GM12878 (cell line): ENCODE results near the gene GABRB3. TPM values are rescaled to one million over a fixed set of nuclear protein-coding genes. Genes with fewer than 3 reads are reported as not detected.

Experiments used
- FOS ChIP-seq: IDR thresholded peaks from 3 replicates; pipeline ENCODE4 v1.6.1; 2011; ENCODE audit warnings: borderline replicate concordance; ENCODE audit not compliant: insufficient read length; ENCODE audit errors: extremely low read depth
- IKZF2 ChIP-seq, 2 experiments: fragments of 450-650 bp; IDR thresholded peaks; 2 replicates each; pipeline ENCODE4 v1.6.1; 2017; ENCODE audit warnings: mild to moderate bottlenecking in 2 of 2, moderate library complexity in 2 of 2
- KAT2A ChIP-seq: conservative IDR thresholded peaks from 2 replicates; pipeline ENCODE4 v1.6.1; 2011; ENCODE audit warnings: low read depth, low read length; ENCODE audit not compliant: control insufficient read depth
- NR2C1 ChIP-seq: fragments of 450-650 bp; IDR thresholded peaks from 2 replicates; pipeline ENCODE4 v1.6.1; 2017; ENCODE audit warnings: antibody characterized with exemption, mild to moderate bottlenecking, moderate library complexity
- POLR2AphosphoS5 ChIP-seq: IDR thresholded peaks from 2 replicates; pipeline ENCODE4 v1.6.1; 2011; ENCODE audit warnings: mild to moderate bottlenecking, low read length, inconsistent platforms
- polyA plus RNA-seq, 11 experiments: library from polyadenylated mRNA; depleted of rRNA in 4 of 11; unstranded in 6 of 11; stranded (reverse) in 5 of 11; fragments of >200 nt; fragmentation: Nextera tagmentation in 4 of 11; fragmentation: Illumina TruSeq in 1 of 11; extraction: Ambion mirVana in 4 of 11; extraction: Trizol in 1 of 11; gene quantifications; 1 replicate in 1 of 11; 2 replicates in 10 of 11; pipeline versions ENCODE4 v1.2.1 to v1.2.3, GENCODE V29; 2011 to 2016; ENCODE audit warnings: inconsistent platforms in 2 of 11, missing spikeins in 2 of 11, low read depth in 1 of 11
- total RNA-seq, 4 experiments: library from RNA; depleted of rRNA in 3 of 4; stranded (reverse); fragments of >200 nt in 3 of 4; fragmentation: Illumina TruSeq in 1 of 4; extraction: Trizol in 1 of 4; gene quantifications; 2 replicates each; pipeline versions ENCODE4 v1.2.1 to v1.2.3, GENCODE V29; 2013 to 2021
- TF ChIP-seq, protein P1 (sequence below): IDR thresholded peaks from 2 replicates; pipeline ENCODE4 v1.6.1; 2012; ENCODE audit warnings: low read depth, low read length, improper control_type of control experiment
- TF ChIP-seq, protein P2 (sequence below): fragments of 450-650 bp; formaldehyde crosslinking; IDR thresholded peaks from 2 replicates; pipeline ENCODE4 v1.4.0; 2022; ENCODE audit warnings: mild to moderate bottlenecking, moderate library complexity
- TF ChIP-seq, protein P3 (sequence below): fragments of 450-650 bp; IDR thresholded peaks from 2 replicates; pipeline ENCODE4 v1.6.1; 2017; ENCODE audit warnings: mild to moderate bottlenecking, low read depth, inconsistent platforms; ENCODE audit not compliant: poor library complexity, severe bottlenecking
- TF ChIP-seq, protein P4 (sequence below): fragments of 150-350 bp; IDR thresholded peaks from 2 replicates; pipeline ENCODE4 v1.6.1; 2014; ENCODE audit warnings: mild to moderate bottlenecking, low read depth, low read length

The GABRB3 gene
- total and polyA plus RNA-seq, 10 of the 15 experiments (the other 5 are each of a cell fraction or from before 2014, with no cell fraction given) = 0.05 to 0.08 (median 0.05) TPM; not detected in 7

DNA sequence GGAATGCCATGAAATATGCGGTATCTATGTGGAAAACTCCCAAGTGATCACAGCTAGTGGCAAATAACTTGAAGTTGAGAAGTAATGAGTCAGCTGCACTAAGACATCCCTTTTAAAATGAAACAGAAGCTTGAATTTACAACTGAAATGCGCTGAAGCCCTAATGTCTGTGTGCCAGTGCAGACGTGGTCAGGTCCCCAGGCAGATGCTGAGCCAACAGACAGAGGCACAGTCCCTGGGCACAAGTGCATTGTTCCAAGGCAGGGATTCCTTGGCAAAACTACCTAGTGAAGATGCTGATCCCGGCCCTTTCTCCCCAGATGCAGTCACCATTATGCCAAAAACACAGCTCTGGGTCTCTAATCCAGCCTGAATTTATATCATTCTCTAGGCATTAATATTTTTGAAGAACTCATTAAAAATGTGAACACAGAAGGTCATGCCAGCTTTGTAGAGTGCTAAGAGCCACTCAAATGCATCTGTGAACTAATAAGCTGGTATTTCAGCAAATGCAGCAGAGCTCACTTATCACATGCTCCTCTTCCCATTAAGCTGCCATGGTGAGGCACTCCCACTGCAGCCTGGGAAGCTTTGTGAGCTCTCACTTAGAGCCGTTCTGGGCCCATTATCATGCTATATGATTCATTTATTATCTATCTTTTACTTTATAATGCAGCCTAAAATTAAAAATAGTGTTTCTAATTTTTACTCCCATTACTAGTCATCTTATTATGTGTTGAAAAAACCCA is 200.1 kb downstream of the GABRB3 start (continued):
- TF ChIP-seq, protein P1, sequence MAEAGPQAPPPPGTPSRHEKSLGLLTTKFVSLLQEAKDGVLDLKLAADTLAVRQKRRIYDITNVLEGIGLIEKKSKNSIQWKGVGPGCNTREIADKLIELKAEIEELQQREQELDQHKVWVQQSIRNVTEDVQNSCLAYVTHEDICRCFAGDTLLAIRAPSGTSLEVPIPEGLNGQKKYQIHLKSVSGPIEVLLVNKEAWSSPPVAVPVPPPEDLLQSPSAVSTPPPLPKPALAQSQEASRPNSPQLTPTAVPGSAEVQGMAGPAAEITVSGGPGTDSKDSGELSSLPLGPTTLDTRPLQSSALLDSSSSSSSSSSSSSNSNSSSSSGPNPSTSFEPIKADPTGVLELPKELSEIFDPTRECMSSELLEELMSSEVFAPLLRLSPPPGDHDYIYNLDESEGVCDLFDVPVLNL = no peak
- TF ChIP-seq FOS (no peak), IKZF2 (IDR thresholded peaks at IDR 0.05) (no peak), NR2C1 (no peak), KAT2A (no peak), POLR2AphosphoS5 (no peak)
- TF ChIP-seq, protein P2, sequence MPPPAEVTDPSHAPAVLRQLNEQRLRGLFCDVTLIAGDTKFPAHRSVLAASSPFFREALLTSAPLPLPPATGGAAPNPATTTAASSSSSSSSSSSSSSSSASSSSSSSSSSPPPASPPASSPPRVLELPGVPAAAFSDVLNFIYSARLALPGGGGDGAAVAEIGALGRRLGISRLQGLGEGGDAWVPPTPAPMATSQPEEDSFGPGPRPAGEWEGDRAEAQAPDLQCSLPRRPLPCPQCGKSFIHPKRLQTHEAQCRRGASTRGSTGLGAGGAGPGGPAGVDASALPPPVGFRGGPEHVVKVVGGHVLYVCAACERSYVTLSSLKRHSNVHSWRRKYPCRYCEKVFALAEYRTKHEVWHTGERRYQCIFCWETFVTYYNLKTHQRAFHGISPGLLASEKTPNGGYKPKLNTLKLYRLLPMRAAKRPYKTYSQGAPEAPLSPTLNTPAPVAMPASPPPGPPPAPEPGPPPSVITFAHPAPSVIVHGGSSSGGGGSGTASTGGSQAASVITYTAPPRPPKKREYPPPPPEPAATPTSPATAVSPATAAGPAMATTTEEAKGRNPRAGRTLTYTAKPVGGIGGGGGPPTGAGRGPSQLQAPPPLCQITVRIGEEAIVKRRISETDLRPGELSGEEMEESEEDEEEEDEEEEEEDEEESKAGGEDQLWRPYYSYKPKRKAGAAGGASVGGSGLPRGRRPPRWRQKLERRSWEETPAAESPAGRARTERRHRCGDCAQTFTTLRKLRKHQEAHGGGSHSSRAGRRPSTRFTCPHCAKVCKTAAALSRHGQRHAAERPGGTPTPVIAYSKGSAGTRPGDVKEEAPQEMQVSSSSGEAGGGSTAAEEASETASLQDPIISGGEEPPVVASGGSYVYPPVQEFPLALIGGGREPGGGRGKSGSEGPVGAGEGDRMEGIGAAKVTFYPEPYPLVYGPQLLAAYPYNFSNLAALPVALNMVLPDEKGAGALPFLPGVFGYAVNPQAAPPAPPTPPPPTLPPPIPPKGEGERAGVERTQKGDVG = no peak
- TF ChIP-seq, protein P3, sequence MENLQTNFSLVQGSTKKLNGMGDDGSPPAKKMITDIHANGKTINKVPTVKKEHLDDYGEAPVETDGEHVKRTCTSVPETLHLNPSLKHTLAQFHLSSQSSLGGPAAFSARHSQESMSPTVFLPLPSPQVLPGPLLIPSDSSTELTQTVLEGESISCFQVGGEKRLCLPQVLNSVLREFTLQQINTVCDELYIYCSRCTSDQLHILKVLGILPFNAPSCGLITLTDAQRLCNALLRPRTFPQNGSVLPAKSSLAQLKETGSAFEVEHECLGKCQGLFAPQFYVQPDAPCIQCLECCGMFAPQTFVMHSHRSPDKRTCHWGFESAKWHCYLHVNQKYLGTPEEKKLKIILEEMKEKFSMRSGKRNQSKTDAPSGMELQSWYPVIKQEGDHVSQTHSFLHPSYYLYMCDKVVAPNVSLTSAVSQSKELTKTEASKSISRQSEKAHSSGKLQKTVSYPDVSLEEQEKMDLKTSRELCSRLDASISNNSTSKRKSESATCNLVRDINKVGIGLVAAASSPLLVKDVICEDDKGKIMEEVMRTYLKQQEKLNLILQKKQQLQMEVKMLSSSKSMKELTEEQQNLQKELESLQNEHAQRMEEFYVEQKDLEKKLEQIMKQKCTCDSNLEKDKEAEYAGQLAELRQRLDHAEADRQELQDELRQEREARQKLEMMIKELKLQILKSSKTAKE = no peak
- TF ChIP-seq, protein P4, sequence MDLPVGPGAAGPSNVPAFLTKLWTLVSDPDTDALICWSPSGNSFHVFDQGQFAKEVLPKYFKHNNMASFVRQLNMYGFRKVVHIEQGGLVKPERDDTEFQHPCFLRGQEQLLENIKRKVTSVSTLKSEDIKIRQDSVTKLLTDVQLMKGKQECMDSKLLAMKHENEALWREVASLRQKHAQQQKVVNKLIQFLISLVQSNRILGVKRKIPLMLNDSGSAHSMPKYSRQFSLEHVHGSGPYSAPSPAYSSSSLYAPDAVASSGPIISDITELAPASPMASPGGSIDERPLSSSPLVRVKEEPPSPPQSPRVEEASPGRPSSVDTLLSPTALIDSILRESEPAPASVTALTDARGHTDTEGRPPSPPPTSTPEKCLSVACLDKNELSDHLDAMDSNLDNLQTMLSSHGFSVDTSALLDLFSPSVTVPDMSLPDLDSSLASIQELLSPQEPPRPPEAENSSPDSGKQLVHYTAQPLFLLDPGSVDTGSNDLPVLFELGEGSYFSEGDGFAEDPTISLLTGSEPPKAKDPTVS = no peak
- TF ChIP-seq, all 136 proteins: peak for 0
